Measurements from ENCODE around the gene INTU. TPM values are rescaled to one million over a fixed set of nuclear protein-coding genes. Genes with fewer than 3 reads are reported as not detected.
A peak's percentile ranks its signal among the peaks of the same experiment; 100 is the strongest.

The INTU gene
- total and polyA plus RNA-seq, 9 of the 15 experiments (the other 6 are each of a cell fraction or from before 2014, with no cell fraction given) = 1.5 to 8.9 (median 3.9) TPM

DNA sequence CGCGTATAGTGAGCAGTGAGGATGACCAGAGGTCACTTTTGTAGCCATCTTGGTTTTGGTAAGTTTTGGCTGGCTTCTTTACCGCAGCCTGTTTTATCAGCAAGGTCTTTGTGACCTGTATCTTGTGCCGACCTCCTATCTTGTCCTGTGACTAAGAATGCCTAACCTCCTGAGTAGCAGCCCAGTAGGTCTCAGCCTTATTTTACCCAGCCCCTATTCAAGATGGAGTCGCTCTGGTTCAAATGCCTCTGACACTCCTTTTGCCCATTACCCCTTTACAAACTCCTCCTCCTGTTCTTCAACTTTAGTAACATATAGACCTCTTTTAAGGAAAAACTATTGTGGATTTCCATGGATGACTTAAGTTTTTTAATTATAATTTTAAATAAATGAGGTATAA, 2.6 kb upstream of the INTU start (continued):
- TF ChIP-seq ZNF77 (CRISPR knock-in tag; IDR thresholded peaks at IDR 0.05) (no peak), CCAR2 (IDR thresholded peaks at IDR 0.05; ENCODE audit: low read depth, low read length) (no peak), ZNF584 (CRISPR knock-in tag; IDR thresholded peaks at IDR 0.05; ENCODE audit: low read depth) (peak; percentile 92), PRPF4 (IDR thresholded peaks at IDR 0.05; ENCODE audit: insufficient read depth, low read depth, low read length, poor library complexity, severe bottlenecking) (no peak), MTA3 (IDR thresholded peaks at IDR 0.05; ENCODE audit: borderline replicate concordance) (no peak), ZNF79 (CRISPR knock-in tag; IDR thresholded peaks at IDR 0.05; ENCODE audit: low read depth) (peak; percentile 64; the same call in 1 of the 2 replicates), DDX20 (tag; IDR thresholded peaks at IDR 0.05; ENCODE audit: low read depth) (peak; percentile 92), MCM3 (IDR thresholded peaks at IDR 0.05) (no peak), YBX1 (IDR thresholded peaks at IDR 0.05) (no peak)
- TF ChIP-seq, protein P1, sequence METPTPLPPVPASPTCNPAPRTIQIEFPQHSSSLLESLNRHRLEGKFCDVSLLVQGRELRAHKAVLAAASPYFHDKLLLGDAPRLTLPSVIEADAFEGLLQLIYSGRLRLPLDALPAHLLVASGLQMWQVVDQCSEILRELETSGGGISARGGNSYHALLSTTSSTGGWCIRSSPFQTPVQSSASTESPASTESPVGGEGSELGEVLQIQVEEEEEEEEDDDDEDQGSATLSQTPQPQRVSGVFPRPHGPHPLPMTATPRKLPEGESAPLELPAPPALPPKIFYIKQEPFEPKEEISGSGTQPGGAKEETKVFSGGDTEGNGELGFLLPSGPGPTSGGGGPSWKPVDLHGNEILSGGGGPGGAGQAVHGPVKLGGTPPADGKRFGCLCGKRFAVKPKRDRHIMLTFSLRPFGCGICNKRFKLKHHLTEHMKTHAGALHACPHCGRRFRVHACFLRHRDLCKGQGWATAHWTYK (CRISPR knock-in tag; IDR thresholded peaks at IDR 0.05) = peak; percentile 79; the same call in 1 of the 2 replicates
- TF ChIP-seq, protein P2, sequence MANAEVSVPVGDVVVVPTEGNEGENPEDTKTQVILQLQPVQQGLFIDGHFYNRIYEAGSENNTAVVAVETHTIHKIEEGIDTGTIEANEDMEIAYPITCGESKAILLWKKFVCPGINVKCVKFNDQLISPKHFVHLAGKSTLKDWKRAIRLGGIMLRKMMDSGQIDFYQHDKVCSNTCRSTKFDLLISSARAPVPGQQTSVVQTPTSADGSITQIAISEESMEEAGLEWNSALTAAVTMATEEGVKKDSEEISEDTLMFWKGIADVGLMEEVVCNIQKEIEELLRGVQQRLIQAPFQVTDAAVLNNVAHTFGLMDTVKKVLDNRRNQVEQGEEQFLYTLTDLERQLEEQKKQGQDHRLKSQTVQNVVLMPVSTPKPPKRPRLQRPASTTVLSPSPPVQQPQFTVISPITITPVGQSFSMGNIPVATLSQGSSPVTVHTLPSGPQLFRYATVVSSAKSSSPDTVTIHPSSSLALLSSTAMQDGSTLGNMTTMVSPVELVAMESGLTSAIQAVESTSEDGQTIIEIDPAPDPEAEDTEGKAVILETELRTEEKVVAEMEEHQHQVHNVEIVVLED (CRISPR knock-in tag; IDR thresholded peaks at IDR 0.05) = 0 out of 2 replicates have a peak, but pooled peaks have one; percentile 36
- TF ChIP-seq, protein P3, sequence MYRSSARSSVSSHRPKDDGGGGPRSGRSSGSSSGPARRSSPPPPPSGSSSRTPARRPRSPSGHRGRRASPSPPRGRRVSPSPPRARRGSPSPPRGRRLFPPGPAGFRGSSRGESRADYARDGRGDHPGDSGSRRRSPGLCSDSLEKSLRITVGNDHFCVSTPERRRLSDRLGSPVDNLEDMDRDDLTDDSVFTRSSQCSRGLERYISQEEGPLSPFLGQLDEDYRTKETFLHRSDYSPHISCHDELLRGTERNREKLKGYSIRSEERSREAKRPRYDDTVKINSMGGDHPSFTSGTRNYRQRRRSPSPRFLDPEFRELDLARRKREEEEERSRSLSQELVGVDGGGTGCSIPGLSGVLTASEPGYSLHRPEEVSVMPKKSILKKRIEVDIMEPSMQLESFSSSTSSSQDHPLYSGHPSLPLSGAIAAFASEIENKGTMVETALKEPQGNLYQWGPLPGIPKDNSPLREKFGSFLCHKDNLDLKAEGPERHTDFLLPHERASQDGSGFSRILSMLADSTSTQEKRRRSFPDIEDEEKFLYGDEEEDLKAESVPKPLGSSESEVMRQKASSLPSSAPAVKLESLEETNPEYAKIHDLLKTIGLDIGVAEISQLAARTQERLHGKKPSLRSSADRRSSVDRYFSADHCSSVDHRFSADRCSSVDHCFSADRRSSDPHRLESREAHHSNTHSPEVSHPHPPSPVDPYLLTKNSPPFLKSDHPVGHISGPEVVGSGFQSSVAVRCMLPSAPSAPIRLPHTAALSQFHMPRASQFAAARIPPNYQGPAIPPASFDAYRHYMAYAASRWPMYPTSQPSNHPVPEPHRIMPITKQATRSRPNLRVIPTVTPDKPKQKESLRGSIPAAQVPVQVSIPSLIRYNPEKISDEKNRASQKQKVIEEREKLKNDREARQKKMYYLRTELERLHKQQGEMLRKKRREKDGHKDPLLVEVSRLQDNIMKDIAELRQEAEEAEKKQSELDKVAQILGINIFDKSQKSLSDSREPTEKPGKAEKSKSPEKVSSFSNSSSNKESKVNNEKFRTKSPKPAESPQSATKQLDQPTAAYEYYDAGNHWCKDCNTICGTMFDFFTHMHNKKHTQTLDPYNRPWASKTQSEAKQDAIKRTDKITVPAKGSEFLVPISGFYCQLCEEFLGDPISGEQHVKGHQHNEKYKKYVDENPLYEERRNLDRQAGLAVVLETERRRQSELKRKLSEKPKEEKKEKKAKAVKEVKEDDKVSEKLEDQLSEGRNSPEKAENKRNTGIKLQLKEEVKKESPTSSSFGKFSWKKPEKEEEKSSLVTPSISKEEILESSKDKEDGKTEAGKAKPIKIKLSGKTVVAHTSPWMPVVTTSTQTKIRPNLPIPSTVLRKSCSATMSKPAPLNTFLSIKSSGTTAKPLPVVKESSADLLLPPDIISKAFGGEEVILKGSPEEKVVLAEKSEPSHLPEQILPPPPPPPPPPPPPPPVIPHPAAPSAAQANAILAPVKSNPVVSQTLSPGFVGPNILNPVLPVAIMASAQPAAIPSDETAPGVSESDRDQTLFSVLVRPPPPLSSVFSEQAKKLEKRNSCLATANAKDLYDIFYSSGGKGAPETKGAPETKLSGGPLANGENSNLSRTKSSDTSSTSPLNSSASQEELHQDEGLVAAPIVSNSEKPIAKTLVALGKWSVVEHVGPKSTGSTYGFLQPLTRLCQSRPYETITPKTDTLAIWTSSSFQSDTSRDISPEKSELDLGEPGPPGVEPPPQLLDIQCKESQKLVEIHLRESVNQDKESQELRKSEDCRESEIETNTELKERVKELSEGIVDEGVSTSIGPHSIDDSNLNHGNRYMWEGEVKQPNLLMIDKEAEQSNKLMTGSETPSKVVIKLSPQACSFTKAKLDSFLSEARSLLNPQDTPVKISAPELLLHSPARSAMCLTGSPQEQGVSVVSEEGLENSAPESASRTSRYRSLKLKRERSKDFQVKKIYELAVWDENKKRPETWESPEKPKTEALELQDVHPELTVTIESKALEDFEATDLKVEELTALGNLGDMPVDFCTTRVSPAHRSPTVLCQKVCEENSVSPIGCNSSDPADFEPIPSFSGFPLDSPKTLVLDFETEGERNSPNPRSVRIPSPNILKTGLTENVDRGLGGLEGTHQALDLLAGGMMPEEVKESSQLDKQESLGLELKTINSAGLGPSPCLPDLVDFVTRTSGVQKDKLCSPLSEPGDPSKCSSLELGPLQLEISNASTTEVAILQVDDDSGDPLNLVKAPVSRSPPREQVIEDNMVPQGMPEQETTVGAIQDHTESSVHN (IDR thresholded peaks at IDR 0.05; ENCODE audit: borderline replicate concordance in 1 of 2, low read depth in 1 of 2) = no peak
